ENCODE measurements around the gene RPL7A.
"Not testable (repeated sequence)": the region's sequence is repeated elsewhere in the genome, so short reads cannot be mapped to it uniquely, and the experiment has no call there.

RPL7A gene

GRCh38 chr9:133392308-133392707 lies 44.3 kb downstream of the RPL7A start:
- DNase-seq: not testable (repeated sequence)

- DNase-seq: no peak
Observed at GRCh38 chr9:133393399-133393798, 45.4 kb downstream of the RPL7A start.

GRCh38 chr9:133394687-133395271 lies 46.8 kb downstream of the RPL7A start:
- DNase-seq: no peak

GRCh38 chr9:133396952-133397351 lies 48.9 kb downstream of the RPL7A start:
- DNase-seq: no peak

GRCh38 chr9:133397370-133397769 lies 49.4 kb downstream of the RPL7A start:
- DNase-seq: no peak

GRCh38 chr9:133397895-133398294 lies 49.9 kb downstream of the RPL7A start:
- no peak for DNase-seq

- DNase-seq: no peak
Observed at GRCh38 chr9:133400292-133400691, 52.3 kb downstream of the RPL7A start.

All from inflammatory macrophage treated with lipopolysaccharide for 4 hours (primary cell).